DND-41 (cell line): ENCODE results near the gene SPTSSB.

Experiments used
- CTCF ChIP-seq: IDR thresholded peaks from 2 replicates; pipeline ENCODE4 v1.5.1; 2012; ENCODE audit warnings: borderline replicate concordance, low read length, moderate library complexity, mild to moderate bottlenecking; ENCODE audit not compliant: poor library complexity, severe bottlenecking; ENCODE audit errors: extremely low read depth
- EZH2 ChIP-seq: IDR thresholded peaks from 3 replicates; pipeline ENCODE4 v1.6.1; 2012; ENCODE audit warnings: borderline replicate concordance, low read depth, mild to moderate bottlenecking, moderate library complexity, low read length, inconsistent platforms; ENCODE audit not compliant: severe bottlenecking

- TF ChIP-seq CTCF (no peak), EZH2 (no peak)
Observed at GRCh38 chr3:161419555-161420333, 48.4 kb upstream of the SPTSSB start.
